GM19438 (cell line): ENCODE results near the gene BMPR1A.
"Not testable (repeated sequence)": the region's sequence is repeated elsewhere in the genome, so short reads cannot be mapped to it uniquely, and the experiment has no call there.

ENCODE experiments used
- ATAC-seq: cut with Tn5 transposase; IDR thresholded peaks from one replicate; pipeline ENCODE4 v1.9.1; 2021; ENCODE audit warnings: low read depth; ENCODE audit not compliant: unreplicated experiment

The BMPR1A gene

DNA sequence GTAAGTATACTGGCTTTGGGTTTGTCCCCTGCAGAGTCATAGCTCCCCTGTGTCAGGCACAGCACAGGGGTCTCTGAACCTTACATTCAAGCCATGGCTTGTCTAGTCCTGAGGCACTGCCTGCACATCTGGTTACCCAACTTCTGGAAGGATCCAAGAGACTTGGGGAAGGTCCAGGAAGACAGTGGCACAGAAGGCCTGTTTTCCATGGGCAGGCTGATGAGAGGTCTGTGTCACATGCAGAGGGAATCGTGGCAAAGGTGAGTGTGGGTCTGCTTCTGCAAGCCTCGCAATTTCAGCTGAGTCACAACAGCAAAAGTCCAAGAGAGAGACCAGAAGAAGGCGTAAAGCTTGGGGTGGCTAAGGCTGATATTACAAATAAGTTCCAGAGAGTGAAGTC lies 28.4 kb upstream of the BMPR1A start:
- ATAC-seq, result no peak

DNA sequence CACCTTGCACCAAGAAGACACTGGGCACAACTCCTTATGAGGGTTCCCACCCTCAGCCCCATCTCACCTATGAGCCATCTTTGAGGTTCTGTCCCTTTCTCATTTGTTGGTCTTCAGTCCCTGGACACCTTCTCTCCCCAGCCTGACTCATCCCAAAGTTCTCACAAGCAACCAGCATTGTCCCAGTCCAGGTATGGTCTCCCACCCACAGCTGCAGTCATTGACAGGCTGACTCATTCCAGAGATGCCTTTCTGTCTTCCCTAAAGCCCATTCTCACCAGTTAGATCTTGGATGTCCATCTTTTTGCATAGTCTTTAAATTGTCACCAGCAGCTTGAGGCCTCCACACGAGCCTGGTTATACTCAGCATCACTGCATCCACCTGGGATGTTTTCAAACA lies 26.7 kb upstream of the BMPR1A start:
- no peak for ATAC-seq

DNA sequence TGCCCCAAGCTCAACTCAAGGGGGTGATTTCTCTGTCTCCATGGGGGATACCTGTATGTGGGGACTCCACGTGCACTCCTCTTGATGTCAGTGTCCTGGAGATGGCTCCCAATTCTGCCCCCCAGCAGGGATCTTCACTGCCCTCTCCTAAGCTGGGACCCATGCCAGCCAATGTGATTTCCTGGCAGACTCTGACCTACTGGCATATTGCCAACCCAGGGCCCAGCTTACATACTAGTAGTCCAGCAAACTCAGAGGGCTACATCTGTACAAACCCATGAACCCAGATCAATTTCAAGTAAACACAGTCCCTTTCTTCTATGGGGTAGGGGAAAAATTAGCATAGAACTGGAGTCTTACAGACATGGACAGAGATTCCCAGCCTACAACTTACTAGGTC lies 26.2 kb upstream of the BMPR1A start:
- ATAC-seq, result no peak

- no peak for ATAC-seq
Measured at GRCh38 chr10:86732771-86733170, 23.6 kb upstream of the BMPR1A start.

GRCh38 chr10:86733260-86733671 lies 23.2 kb upstream of the BMPR1A start:
- ATAC-seq, result no peak

- no peak for ATAC-seq
Measured at GRCh38 chr10:86734207-86734988, 22.0 kb upstream of the BMPR1A start.

DNA sequence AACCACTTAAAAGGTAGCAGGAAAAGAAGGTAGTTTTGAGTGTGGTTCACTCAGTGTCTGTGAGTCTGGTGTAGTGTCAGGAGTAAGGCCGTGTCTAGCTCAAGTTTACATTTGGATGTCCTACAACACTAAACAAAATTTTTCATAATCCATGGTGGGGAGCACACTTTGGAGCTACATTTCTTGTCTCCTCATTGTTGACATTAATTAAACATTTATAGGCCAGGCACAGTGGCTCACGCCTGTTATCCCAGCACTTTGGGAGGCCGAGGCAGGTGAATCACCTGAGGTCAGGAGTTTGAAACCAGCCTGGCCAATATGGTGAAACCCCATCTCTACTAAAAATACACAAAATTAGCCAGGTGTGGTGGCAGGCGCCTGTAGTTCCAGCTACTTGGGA lies 21.1 kb upstream of the BMPR1A start:
- not testable (repeated sequence) for ATAC-seq

- no peak for ATAC-seq
Measured at GRCh38 chr10:86742230-86742629, 14.2 kb upstream of the BMPR1A start.

- no peak for ATAC-seq
Measured at GRCh38 chr10:86744067-86744725, 12.2 kb upstream of the BMPR1A start.

- ATAC-seq, result no peak
Measured at GRCh38 chr10:86747796-86748581, 8.4 kb upstream of the BMPR1A start.

- no peak for ATAC-seq
Measured at GRCh38 chr10:86749854-86750253, 6.6 kb upstream of the BMPR1A start.

DNA sequence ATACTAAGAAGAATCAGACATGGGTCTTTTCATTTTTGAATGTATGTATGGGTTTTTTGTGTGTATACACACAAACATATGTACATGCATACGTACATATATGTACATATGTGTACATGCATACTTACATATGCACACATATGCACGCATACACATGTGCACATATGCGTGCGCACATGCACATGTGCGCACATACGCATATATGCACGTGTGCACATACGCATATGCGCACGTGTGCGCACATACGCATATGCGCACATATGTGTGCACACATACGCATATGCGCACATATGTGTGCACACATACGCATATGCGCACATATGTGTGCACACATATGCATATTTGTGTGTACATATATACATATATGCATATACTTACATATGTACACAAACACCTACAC lies 4.9 kb upstream of the BMPR1A start:
- ATAC-seq, result no peak

- no peak for ATAC-seq
Measured at GRCh38 chr10:86752311-86752710, 4.1 kb upstream of the BMPR1A start.

GRCh38 chr10:86753051-86753450 lies 3.4 kb upstream of the BMPR1A start:
- no peak for ATAC-seq

DNA sequence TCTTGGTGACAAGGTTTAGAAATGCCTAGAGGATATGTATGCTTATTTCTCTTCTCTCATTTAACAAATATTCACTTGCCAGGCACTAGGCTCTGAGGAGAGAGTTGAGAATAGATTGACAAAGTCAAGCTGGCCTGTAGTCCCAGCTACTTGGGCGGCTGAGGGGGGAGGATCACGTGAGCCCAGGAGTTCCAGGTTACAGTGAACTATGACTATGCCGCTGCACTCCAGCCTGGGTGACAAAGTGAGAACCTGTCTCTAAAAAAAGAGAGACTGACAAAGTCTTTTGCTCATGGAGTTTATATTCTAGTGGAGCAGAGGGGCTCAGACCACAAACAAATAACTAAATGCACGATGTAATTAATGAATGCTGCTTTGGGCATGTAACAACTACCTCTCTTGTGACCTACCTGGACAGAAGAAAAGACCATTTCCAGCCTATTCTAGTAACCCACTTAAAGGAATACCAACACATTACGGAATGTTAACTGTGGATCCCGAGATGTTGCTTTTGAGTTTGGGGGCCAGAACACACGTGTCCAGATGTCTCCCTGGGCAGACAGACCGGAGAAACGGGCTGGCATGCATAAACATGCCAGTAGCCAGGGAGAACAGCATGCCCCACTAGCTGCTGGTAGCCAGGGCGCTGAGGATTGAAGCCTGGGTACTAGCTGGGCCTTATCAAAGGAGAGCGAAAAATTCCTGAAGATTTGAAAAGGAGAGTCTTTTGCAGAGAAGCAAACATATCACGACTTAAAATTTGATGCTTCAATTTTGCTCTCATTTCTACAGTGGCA lies 2.6 kb upstream of the BMPR1A start:
- ATAC-seq, result no peak

DNA sequence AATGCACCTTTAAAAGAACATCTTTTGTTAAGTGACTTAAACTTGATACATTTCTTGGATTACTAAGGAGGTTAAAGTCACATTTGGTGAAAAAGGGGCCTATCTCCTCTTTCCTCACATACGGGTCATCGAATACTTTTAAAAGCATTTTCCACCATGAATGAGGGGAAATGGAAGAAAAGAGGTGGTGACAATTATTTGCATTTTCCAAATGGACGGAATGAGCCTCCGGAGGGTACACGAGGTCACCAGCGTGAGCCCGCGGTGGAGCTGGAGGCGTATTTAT lies 1.0 kb upstream of the BMPR1A start:
- no peak for ATAC-seq

DNA sequence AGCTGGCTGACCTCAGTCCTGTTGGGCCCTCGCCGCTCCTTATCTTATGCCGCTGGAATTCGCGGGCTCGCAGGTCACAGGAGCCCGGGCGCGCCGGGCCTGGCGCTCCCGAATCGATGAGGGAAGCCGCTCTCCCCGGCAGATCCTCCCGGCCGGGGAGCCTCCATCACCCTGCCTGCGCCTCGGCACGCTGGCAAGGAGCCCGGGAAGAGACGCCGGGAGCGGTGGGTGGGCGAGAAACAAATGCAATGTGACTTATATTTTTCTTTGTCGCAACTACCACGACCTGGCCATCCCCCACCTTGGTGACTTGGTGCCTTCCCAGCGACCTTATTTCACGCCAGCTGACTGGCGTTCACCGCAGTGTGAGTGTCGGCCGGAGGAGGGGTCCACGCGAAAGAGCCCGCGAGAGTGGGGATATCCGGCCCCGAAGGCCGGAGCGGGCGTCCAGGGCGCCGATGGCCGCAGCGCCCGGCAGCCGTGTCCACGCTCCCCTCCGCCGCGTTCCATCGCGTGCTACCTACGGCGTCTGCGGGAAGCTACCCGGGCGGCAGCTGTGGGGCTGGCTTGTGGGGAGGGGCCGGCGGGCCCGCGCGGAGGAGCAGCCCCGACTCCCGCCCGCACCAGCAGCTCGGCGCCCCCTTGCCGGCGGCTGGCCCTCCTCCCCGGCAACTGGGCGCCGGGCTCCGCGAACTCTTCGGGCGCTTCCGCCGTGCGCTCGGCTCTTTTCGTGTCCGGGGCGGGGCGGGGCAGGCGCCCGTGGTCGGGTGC lies 494 bp upstream of the BMPR1A start:
- ATAC-seq, result peak; percentile 70

GRCh38 chr10:86757113-86757972 lies 924 bp downstream of the BMPR1A start:
- ATAC-seq, result peak; percentile 3
